KMS-11 (cell line): ENCODE measurements around the gene IFNGR2.
"Not testable (repeated sequence)": the region's sequence is repeated elsewhere in the genome, so short reads cannot be mapped to it uniquely, and the experiment has no call there.

Experiments used
- H2AFZ ChIP-seq: fragments of 200-600 bp; sonication (generic); 2 replicates; pipeline ENCODE4 v1.6.1; 2016; ENCODE audit warnings: antibody characterized with exemption, mixed run types, low read depth
- H3K27ac ChIP-seq: fragments of 200-600 bp; sonication (generic); 2 replicates; pipeline ENCODE4 v1.6.1; 2016; ENCODE audit warnings: mild to moderate bottlenecking, mixed run types
- H3K27me3 ChIP-seq: fragments of 200-600 bp; sonication (generic); 2 replicates; pipeline ENCODE4 v1.6.1; 2017; ENCODE audit warnings: mild to moderate bottlenecking, low read depth, mixed run types, moderate library complexity; ENCODE audit not compliant: insufficient read depth
- H3K36me3 ChIP-seq: fragments of 200-600 bp; sonication (generic); 2 replicates; pipeline ENCODE4 v1.6.1; 2017; ENCODE audit warnings: mild to moderate bottlenecking, mixed run types; ENCODE audit not compliant: insufficient read depth
- H3K4me1 ChIP-seq: fragments of 200-600 bp; sonication (generic); 2 replicates; pipeline ENCODE4 v1.6.1; 2016; ENCODE audit warnings: mild to moderate bottlenecking, low read depth, mixed run types; ENCODE audit not compliant: poor library complexity, severe bottlenecking
- H3K4me2 ChIP-seq: fragments of 200-600 bp; sonication (generic); 2 replicates; pipeline ENCODE4 v1.7.0; 2016; ENCODE audit warnings: mild to moderate bottlenecking, mixed run types
- H3K4me3 ChIP-seq: fragments of 200-600 bp; sonication (generic); IDR thresholded peaks from 2 replicates; pipeline ENCODE4 v1.6.1; 2017; ENCODE audit warnings: low read depth, low read length, mixed read lengths; ENCODE audit not compliant: insufficient read depth
- H3K79me2 ChIP-seq: fragments of 200-600 bp; sonication (generic); 2 replicates; pipeline ENCODE4 v1.6.1; 2016; ENCODE audit warnings: low read depth, mixed run types; ENCODE audit not compliant: insufficient read depth
- H3K9ac ChIP-seq: fragments of 200-600 bp; sonication (generic); 2 replicates; pipeline ENCODE4 v1.6.1; 2016; ENCODE audit warnings: mild to moderate bottlenecking, mixed run types
- H4K20me1 ChIP-seq: fragments of 200-600 bp; sonication (generic); 2 replicates; pipeline ENCODE4 v1.6.1; 2016; ENCODE audit warnings: mild to moderate bottlenecking, mixed run types; ENCODE audit not compliant: insufficient read depth
- TF ChIP-seq, protein P1 (sequence below): fragments of 200-600 bp; sonication (generic); conservative IDR thresholded peaks from 2 replicates; pipeline ENCODE4 v1.6.1; 2017; ENCODE audit warnings: low read depth, mild to moderate bottlenecking, antibody characterized with exemption, low read length, moderate library complexity, mixed read lengths

The IFNGR2 gene

DNA sequence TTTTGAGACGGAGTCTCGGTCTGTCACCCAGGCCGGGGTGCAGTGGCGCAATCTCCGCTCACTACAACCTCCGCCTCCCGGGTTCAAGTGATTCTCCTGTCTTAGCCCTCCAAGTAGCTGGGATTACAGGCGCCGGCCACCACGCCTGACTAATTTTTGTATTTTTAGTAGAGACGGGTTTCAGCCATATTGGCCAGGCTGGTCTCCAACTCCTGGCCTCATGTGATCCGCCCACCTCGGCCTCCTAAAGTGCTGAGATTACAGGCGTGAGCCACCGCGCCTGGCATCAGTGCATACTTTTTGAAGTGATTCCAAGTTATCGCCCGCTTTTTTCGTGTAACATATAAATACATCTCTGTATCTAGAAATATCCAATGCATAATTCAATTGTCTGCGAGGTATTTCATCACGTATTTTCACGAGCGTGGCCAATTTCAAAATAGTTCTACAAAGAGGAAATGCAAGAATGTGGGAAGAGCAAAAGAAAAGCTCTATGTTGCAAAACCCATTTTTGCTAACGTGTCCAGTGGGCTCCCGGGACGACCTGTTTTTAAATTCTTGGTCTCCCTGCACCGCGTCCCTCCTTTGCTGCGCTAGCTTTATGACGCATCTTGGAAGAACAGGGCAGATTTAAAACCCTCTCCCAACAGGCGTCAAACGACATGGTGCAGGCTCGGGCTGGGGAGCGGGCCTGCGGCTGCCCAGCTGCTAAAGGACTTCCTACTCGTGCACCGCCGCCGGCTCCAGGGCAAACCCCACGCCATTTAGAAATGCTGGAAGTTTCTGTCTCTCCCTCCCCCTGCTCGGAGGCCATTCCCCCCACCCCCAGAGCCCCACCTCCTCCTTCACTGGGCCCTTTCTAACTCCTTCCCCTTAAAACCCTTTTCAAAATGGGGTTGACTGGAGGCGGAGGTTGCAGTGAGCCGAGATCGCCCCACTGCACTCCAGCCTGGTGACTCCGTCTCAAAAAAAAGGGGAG, 923 bp upstream of the IFNGR2 start:
- Histone ChIP-seq H3K36me3 (no peaks in the 10 kb centered on the region), H3K27ac (no peak overlapping the region), H3K4me3 (no peak overlapping the region), H3K27me3 (no peaks in the 10 kb centered on the region), H4K20me1 (no peaks in the 10 kb centered on the region), H3K79me2 (peaks cover 31% of the 10 kb centered on the region; the same call in 1 of the 2 replicates), H2AFZ (peak overlapping the region; percentile 38; the same call in 1 of the 2 replicates), H3K4me1 (peaks cover 10% of the 10 kb centered on the region), H3K9ac (0 out of 2 replicates have a peak overlapping the region, but pooled peaks have one; percentile 17), H3K4me2 (peak overlapping the region; percentile 46; the same call in 1 of the 2 replicates)
- TF ChIP-seq, protein P1, sequence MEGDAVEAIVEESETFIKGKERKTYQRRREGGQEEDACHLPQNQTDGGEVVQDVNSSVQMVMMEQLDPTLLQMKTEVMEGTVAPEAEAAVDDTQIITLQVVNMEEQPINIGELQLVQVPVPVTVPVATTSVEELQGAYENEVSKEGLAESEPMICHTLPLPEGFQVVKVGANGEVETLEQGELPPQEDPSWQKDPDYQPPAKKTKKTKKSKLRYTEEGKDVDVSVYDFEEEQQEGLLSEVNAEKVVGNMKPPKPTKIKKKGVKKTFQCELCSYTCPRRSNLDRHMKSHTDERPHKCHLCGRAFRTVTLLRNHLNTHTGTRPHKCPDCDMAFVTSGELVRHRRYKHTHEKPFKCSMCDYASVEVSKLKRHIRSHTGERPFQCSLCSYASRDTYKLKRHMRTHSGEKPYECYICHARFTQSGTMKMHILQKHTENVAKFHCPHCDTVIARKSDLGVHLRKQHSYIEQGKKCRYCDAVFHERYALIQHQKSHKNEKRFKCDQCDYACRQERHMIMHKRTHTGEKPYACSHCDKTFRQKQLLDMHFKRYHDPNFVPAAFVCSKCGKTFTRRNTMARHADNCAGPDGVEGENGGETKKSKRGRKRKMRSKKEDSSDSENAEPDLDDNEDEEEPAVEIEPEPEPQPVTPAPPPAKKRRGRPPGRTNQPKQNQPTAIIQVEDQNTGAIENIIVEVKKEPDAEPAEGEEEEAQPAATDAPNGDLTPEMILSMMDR, result no peak

DNA sequence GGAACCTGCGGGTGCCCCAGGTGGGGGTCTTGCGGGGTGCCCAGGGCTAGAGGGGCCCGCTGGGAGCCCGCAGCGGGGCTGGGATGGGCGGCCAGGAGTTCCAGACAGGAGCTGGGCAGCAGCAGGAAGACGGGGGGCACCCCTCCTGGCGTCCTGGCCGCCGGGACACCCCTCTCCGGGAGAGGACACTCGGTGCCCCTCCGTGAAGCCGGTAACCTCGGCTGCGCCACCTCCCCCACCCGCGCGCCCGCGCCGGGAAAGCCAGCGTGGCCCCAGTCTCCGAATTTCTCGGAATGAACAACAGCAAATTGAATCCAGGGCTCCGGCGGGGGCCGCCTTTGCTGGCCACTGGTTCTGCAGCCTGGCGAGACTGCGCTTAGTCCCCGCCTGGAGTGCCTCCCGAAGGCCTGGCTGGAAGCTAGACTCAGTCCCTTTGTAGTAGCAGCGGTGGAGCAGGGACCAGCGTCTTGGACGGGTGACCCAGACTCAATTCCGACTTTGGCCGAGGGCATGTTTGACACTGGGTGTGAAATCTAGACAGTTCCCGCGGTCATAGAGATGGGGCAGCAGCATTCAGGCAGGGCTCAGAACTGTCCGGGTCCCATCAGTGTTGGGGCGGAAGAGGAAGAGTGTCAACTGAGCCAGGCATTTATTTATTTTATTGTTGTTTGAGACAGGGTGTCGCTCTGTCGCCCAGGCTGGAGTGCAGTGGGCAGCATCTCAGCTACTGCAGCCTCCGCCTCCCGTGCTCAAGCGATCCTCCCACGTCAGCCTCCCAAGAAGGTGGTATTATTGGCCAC, 773 bp downstream of the IFNGR2 start:
- Histone ChIP-seq H3K4me1 (peaks cover 10% of the 10 kb centered on the region), H4K20me1 (no peaks in the 10 kb centered on the region), H3K4me2 (peak overlapping the region; percentile 90), H3K4me3 (no peak overlapping the region), H3K79me2 (peaks cover 41% of the 10 kb centered on the region; the same call in 1 of the 2 replicates), H3K27ac (no peak overlapping the region), H2AFZ (peak overlapping the region; percentile 90), H3K36me3 (no peaks in the 10 kb centered on the region), H3K27me3 (no peaks in the 10 kb centered on the region), H3K9ac (peak overlapping the region; percentile 83)
- TF ChIP-seq, protein P1, result no peak

DNA sequence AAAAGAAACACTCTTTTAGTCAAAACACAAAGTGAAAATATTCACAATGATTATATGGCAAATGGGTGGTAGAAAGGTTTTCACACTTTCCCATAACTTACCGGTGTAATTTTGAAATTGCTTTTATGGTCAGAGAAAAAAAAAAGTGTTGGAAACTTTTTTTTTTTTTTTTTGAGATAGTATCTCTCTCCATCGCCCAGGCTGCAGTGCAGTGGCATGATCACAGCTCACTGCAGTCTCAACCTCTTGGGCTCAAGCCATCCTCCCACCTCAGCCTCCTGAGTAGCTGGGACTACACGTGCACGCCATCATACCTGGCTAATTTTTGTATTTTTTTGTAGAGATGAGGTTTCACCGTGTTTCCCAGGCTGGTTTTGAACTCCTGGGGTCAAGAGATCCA, 3.3 kb downstream of the IFNGR2 start:
- Histone ChIP-seq H3K79me2 (peaks cover 41% of the 10 kb centered on the region; the same call in 1 of the 2 replicates), H3K36me3 (no peaks in the 10 kb centered on the region), H3K9ac (no peak overlapping the region), H3K27me3 (no peaks in the 10 kb centered on the region), H3K27ac (no peak overlapping the region), H3K4me3 (no peak overlapping the region), H3K4me1 (peaks cover 10% of the 10 kb centered on the region), H4K20me1 (no peaks in the 10 kb centered on the region), H3K4me2 (no peak overlapping the region), H2AFZ (no peak overlapping the region)
- TF ChIP-seq, protein P1, result no peak

DNA sequence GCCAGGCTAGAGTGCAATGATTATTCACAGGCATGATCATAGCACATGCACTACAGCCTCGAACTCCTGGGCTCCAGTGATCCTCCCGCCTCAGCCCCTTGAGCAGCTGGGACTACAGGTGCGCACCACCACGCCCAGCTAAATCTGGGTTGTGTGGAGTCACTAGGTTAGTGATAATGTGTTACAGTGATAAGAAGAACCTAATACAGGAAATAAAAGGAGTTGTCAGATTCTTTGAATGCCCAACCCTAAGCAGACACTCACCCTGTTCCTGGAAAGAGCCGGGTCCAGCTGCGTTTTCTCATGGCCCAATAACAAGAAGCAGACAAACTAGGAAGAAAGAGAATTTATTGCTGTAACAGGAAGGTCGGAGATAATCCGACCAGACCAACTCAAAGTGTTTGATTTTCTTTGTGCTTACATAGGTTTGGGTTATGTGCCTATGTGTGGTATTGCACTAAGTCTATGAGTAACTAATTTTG, 8.8 kb downstream of the IFNGR2 start:
- Histone ChIP-seq H3K9ac (no peak overlapping the region), H3K27ac (no peak overlapping the region), H3K4me3 (no peak overlapping the region), H2AFZ (no peak overlapping the region), H3K36me3 (no peaks in the 10 kb centered on the region; the same call in 1 of the 2 replicates), H4K20me1 (no peaks in the 10 kb centered on the region), H3K27me3 (no peaks in the 10 kb centered on the region), H3K4me2 (no peak overlapping the region), H3K4me1 (no peaks in the 10 kb centered on the region), H3K79me2 (peaks cover 20% of the 10 kb centered on the region; the same call in 1 of the 2 replicates)
- TF ChIP-seq, protein P1, result no peak

DNA sequence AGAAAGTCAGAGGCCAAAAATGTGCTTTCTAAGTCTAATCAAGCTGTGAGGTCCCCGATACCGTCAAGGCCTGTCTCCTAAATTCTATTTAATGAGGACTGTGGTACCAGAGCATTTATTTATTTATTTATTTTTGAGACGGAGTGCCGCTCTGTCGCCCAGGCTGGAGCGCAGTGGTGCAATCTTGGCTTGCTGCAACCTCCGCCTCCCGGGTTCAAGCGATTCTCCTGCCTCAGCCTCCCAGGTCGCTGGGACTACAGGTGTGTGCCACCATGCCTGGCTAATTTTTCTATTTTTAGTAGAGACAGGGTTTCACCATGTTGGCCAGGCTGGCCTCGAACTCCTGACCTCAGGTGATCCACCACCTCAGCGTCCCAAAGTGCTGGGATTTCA, 9.2 kb downstream of the IFNGR2 start:
- H3K4me3 ChIP-seq, H3K9ac ChIP-seq, H4K20me1 ChIP-seq, H3K36me3 ChIP-seq, H3K27ac ChIP-seq, H3K4me2 ChIP-seq, H2AFZ ChIP-seq, H3K4me1 ChIP-seq, H3K27me3 ChIP-seq: not testable (repeated sequence)
- H3K79me2 ChIP-seq, result peaks cover 16% of the 10 kb centered on the region; the same call in 1 of the 2 replicates
